Upper lobe of right lung (tissue), 1 donor: Measurements from ENCODE around the gene SHISAL1. TPM values are rescaled to one million over a fixed set of nuclear protein-coding genes. Genes with fewer than 3 reads are reported as not detected.

ENCODE experiments used
- ATAC-seq: fragments of 200-7000 bp; cut with Tn5 transposase; one replicate; pipeline ENCODE4 v1.9.1; 2020; ENCODE audit warnings: mild to moderate bottlenecking, moderate library complexity
- DNase-seq: peaks from one replicate; pipeline ENCODE4 v3.0.0-alpha.2; 2020
- H3K27ac ChIP-seq: fragments of 200-600 bp; one replicate; pipeline ENCODE4 v1.8.0; 2022
- H3K27me3 ChIP-seq: fragments of 200-600 bp; one replicate; pipeline ENCODE4 v1.8.0; 2022; ENCODE audit warnings: mild to moderate bottlenecking
- H3K36me3 ChIP-seq: fragments of 200-600 bp; one replicate; pipeline ENCODE4 v1.8.0; 2022
- H3K4me1 ChIP-seq: fragments of 200-600 bp; one replicate; pipeline ENCODE4 v1.8.0; 2022
- H3K4me3 ChIP-seq: fragments of 200-600 bp; one replicate; pipeline ENCODE4 v1.8.0; 2022; ENCODE audit warnings: mild to moderate bottlenecking
- H3K9me3 ChIP-seq: fragments of 200-600 bp; one replicate; pipeline ENCODE4 v1.8.0; 2022
- intact Hi-C: fragments of 100-400 bp; cut with DNase I; formaldehyde crosslinking; loops from one replicate; pipeline ENCODE4 v1.11.0; 2022
- total RNA-seq: library from RNA; stranded (reverse); fragmentation: NEBNext Ultra II Directional; extraction: Animal tissue kit (Norgen Biotek cat#: 25700); gene quantifications from one replicate; pipeline ENCODE4 v1.2.1, GENCODE V29; 2021
- TF ChIP-seq, protein P1 (sequence below): fragments of 200-600 bp; IDR thresholded peaks from one replicate; pipeline ENCODE4 v1.8.0; 2022; ENCODE audit warnings: antibody characterized with exemption
- donor health status: DM: no; HTN: yes; CAD: no; lungs with severe emphysema.

SHISAL1 gene
- total RNA-seq, 1 donor from 2014 or later: 1.0 TPM

DNA sequence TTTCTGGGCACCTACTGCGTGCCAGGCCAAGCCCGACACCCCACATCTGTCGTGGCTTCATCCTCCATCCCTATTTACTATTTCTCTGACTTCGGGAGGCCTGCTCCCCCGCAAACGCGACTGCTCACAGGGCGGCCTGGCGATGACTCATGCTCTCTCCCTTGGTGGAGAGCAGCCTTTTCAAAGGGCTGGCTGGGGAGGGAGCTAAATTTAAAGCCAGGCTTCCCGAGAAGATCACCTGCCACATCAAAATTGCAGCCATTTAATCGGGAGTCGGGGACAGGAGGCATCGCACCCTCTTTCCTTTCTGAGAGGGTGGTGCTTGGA is 24.9 kb upstream of the SHISAL1 start:
- Histone ChIP-seq H3K27ac (no peak overlapping the region), H3K4me1 (peaks cover 10% of the 10 kb centered on the region), H3K27me3 (peaks cover 18% of the 10 kb centered on the region), H3K9me3 (no peaks in the 10 kb centered on the region), H3K4me3 (no peak overlapping the region), H3K36me3 (no peaks in the 10 kb centered on the region)
- no peak for DNase-seq
- TF ChIP-seq, protein P1, sequence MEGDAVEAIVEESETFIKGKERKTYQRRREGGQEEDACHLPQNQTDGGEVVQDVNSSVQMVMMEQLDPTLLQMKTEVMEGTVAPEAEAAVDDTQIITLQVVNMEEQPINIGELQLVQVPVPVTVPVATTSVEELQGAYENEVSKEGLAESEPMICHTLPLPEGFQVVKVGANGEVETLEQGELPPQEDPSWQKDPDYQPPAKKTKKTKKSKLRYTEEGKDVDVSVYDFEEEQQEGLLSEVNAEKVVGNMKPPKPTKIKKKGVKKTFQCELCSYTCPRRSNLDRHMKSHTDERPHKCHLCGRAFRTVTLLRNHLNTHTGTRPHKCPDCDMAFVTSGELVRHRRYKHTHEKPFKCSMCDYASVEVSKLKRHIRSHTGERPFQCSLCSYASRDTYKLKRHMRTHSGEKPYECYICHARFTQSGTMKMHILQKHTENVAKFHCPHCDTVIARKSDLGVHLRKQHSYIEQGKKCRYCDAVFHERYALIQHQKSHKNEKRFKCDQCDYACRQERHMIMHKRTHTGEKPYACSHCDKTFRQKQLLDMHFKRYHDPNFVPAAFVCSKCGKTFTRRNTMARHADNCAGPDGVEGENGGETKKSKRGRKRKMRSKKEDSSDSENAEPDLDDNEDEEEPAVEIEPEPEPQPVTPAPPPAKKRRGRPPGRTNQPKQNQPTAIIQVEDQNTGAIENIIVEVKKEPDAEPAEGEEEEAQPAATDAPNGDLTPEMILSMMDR: no peak
- intact Hi-C loops: no loop called here
- ATAC-seq: no peak

DNA sequence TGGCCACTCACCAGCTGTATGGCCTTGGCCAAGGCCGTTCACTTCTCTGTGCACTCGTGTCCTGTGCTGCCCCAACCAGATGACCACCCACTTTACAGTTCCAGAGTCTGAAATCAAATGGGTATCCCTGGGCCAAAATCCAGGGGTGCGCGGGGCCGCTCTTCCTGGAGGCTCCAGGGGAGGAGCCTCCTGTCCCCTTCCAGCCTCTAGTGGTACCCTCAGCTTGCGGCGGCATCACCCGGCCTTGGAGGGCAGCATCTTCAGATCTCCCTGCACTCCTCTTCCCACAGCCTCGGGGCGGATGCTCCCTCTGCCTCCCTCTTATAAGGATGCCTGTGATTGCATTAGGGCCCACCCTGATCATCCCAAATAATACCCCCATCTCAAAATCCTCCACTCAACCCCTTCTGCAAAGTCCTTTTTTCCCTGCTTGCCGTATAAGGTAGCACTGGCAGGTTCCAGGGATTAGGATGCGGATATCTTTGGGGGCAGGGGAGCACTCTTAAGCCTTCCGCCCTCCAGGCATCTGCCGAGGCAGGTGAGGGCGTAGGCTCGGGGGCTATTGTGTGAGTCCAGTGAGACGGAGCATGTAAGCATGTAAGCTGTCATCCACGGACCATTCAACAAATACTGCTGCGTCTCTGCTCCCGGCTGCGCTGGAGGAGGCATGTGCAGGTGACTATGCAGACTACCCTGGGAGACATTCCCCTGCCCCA is 24.4 kb upstream of the SHISAL1 start:
- ATAC-seq (no peak), DNase-seq (no peak)
- H3K4me1 ChIP-seq: peaks cover 9% of the 10 kb centered on the region
- no peaks in the 10 kb centered on the region for H3K36me3 ChIP-seq
- no peak overlapping the region for H3K27ac ChIP-seq
- intact Hi-C loops: no loop called here
- TF ChIP-seq, protein P1: no peak
- H3K27me3 ChIP-seq: peaks cover 24% of the 10 kb centered on the region
- no peak overlapping the region for H3K4me3 ChIP-seq
- no peaks in the 10 kb centered on the region for H3K9me3 ChIP-seq

- H3K36me3 ChIP-seq: no peaks in the 10 kb centered on the region
- ATAC-seq (peak; percentile 8), DNase-seq (no peak)
- intact Hi-C loops: no loop called here
- no peak overlapping the region for H3K4me3 ChIP-seq
- H3K9me3 ChIP-seq: no peaks in the 10 kb centered on the region
- H3K4me1 ChIP-seq: no peaks in the 10 kb centered on the region
- TF ChIP-seq, protein P1: no peak
- peaks cover 26% of the 10 kb centered on the region for H3K27me3 ChIP-seq
- H3K27ac ChIP-seq: no peak overlapping the region
These were observed 23.4 kb upstream of the SHISAL1 start for GRCh38 chr22:44335903-44336803.

DNA sequence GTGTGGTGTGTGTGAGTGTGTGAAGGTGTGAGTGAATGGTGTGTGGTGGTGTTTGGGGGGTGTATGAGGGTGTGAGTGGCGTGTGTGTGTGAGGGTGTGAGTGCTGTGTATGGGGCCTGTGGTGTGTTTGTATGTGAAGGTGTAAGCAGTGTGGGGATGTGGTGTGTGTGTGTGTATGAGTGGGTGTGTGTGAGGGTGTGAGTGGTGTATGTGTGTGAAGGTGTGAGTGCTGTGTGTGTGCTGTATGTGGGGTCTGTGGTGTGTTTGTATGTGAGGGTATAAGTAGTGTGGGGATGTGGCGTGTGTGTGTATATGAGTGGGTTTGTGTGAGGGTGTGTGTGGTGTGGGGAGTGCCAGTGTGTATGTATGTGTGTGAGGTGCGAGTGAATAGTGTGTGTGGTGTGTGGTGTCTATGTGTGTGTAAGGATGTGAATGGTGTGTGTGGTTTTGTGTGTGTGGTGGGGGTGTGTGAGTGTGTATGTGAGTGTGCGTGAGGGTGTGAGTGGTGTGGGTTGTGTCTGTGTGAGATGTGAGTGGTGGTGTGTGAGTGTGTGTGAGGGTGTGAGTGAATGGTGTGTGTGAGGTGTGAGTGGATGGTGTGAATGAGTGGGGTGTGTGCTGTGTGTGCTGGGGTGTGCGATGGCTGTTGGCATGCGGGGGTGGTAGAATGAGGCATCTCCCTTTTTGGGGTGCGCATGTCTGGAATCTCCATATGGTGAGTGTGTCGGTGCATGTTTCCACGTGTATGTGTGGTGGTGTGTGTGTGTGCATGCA is 22.5 kb upstream of the SHISAL1 start:
- intact Hi-C loops: no loop called here
- no peaks in the 10 kb centered on the region for H3K9me3 ChIP-seq
- H3K27ac ChIP-seq: no peak overlapping the region
- DNase-seq: no peak
- ATAC-seq: no peak
- no peaks in the 10 kb centered on the region for H3K36me3 ChIP-seq
- no peak overlapping the region for H3K4me3 ChIP-seq
- TF ChIP-seq, protein P1: no peak
- no peaks in the 10 kb centered on the region for H3K4me1 ChIP-seq
- H3K27me3 ChIP-seq: peaks cover 35% of the 10 kb centered on the region

- Histone ChIP-seq H3K36me3 (no peaks in the 10 kb centered on the region), H3K4me1 (no peaks in the 10 kb centered on the region), H3K27ac (no peak overlapping the region), H3K27me3 (peaks cover 47% of the 10 kb centered on the region), H3K4me3 (no peak overlapping the region), H3K9me3 (no peaks in the 10 kb centered on the region)
- DNase-seq (no peak), ATAC-seq (no peak)
- TF ChIP-seq, protein P1: no peak
- intact Hi-C loops: no loop called here
These were observed 21.3 kb upstream of the SHISAL1 start for GRCh38 chr22:44333847-44334635.
